ENCODE results near the gene ZNF687.

GRCh38 chr1:151251656-151252470, 30.2 kb upstream of the ZNF687 start:
- TF ChIP-seq CTCF (conservative IDR thresholded peaks at IDR 0.05 in 1 of 2, IDR thresholded peaks at IDR 0.05 in 1 of 2; ENCODE audit: low read depth in 1 of 2, low read length in 2 of 2) (peak; percentile 85 to 95), EZH2 (IDR thresholded peaks at IDR 0.05; ENCODE audit: low read length, missing control alignments) (no peak)

Measured in fibroblast of lung (primary cell).